Effector CD4-positive, alpha-beta T cell (primary cell): ENCODE measurements around the gene CSNK1E.

ENCODE experiments used
- DNase-seq: peaks from one replicate; pipeline ENCODE4 v3.0.0-alpha.2; 2020

CSNK1E gene

DNA sequence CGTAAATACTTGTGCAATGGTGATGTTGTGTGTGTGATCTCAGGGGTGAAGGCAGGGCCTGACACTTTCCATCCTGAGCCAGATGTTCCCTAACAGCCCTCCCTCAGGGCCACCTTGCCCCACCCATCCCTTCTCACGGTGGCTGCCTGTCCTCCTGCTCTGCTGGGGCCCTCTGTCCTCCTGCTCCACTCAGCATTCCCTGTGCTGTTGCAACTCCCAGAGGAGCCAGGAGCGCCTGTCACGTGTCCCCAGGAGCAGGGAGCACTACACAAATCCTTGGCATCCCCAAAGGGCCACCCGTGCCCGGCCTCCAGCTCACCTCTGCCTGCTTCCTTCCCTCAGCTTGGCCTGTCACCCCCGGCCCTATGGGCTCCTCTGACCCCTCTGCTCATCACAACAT, 10.2 kb upstream of the CSNK1E start:
- no peak for DNase-seq

DNA sequence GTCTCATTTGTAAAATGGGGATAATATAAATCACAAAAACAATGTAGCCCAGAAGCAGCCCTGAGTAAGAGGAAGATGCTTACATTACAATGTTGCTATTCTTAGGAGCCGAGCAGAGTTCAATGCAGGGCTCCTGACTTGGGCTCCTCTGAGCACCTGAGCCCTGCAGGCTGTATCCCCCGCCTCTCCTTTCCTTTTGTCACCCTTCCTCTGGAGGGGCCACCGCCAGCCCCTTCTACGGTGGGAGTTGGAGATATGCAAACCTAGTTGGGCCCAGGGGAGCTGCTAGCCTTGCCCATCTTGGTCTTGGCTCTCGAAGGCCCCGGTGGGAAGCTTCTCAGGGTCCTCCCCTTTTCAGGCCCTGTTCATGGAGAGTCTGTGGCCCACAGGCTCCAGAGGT, 8.4 kb upstream of the CSNK1E start:
- DNase-seq, result no peak

DNA sequence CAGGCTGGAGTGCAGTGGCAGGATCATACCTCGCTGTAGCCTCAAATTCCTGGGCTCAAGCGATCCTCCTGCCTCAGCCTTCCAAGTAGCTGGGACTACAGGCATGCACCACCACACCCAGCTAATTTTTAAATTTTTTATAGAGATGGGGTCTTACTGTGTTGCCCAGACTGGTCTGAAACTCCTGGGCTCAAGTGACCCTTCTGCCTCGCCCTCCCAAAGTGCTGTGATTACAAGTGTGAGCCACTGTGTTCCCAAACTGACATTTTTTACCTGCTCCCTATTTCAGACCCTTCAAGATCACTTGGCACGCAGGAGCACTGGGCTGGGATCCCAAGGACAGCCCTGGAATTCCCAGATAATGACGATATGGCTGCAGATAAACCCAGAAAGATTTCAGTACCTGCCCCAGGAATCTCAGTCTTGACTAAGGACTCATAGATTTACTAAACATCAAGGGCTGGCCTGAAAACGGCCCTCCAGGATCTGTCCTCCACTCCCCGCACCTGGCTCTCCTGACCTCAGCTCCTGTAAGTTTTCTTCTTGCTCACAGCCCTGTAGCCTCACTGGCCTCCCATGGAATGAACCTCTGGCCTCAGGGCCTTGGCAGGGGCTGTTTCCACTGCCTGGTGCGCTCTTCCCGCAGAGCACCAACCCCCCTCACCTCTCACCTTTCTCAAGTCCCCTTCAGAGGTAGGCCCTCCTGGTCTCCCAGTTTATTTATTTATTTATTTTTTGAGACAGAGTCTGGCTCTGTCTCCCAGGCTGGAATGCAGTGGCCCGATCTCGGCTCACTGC, 3.6 kb upstream of the CSNK1E start:
- DNase-seq, result no peak

DNA sequence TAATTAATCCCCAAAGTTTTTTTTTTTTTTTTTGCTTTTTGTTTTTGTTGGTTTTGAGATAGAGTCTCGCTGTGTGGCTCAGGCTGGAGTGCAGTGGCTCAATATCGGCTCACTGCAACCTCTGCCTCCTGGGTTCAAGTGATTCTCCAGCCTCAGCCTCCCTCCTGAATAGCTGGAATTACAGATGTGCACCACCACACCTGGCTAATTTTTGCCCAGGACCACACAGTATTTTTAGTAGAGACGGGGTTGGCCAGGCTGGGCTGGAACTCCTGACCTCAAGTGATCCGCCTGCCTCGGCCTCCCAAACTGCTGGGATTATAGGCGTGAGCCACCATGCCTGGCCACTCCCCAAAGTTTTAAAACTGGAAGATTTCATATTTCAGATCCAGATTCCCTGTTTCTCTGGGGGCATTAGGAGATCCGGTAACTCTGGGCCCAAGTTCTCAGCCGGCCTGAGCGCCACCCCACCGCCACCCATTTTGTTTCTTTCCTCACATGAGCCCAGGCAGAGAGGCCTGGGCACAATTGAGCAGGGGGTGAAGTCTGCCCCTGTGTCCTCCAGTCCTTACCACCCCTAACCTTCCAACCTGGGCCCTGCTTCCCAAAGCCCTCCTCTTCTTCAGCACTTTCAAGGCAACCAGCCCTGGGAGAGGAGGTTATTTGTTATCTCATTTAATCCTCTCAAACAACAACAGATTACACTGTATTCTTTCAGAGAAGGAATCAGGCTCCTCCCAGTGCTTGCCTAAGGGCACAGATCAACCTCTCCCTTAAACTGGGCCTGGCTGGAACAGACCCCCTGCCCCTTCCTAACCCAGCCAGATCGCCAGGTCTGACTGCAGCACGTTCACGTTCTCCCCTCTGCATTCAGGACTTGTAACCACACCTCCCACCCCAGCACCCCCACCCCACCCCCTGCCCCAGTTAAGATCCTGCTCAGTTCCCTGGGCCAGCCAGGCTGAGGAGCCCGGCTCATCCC, 1.9 kb upstream of the CSNK1E start:
- no peak for DNase-seq

DNA sequence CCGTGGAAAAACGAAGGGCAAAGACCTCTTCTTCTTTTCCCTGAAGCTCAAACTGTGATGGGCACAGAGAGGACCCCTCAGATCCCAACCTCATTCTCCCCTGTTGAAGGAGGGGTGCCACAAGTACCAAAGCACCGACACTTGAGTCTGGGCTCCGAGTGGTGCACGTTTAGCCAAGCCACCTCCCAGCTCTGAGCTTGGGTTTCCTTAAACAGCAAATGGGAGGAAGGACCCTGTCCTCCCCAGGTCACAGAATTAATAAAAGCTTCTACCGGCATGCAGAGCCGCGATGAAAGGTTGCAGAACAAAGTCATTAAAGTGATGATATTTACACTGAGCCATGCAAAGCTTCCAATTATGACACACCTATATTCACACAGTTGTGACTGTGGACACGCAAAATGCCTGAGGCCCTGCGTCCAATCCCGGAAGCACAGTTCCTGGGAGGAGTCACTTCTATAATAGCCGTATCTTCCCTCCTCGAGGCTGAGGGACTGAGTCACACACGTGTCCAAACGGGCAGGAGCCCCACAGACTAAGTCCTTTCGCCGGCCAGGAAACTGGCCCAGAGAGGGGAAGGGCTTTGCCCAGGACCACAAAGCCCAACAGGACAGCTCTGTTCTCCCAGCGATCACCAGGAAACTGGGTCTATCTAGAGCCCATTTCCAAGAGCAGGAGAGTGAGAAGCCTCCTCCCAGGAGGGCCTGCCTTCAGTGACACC, 922 bp upstream of the CSNK1E start:
- DNase-seq, result no peak

DNA sequence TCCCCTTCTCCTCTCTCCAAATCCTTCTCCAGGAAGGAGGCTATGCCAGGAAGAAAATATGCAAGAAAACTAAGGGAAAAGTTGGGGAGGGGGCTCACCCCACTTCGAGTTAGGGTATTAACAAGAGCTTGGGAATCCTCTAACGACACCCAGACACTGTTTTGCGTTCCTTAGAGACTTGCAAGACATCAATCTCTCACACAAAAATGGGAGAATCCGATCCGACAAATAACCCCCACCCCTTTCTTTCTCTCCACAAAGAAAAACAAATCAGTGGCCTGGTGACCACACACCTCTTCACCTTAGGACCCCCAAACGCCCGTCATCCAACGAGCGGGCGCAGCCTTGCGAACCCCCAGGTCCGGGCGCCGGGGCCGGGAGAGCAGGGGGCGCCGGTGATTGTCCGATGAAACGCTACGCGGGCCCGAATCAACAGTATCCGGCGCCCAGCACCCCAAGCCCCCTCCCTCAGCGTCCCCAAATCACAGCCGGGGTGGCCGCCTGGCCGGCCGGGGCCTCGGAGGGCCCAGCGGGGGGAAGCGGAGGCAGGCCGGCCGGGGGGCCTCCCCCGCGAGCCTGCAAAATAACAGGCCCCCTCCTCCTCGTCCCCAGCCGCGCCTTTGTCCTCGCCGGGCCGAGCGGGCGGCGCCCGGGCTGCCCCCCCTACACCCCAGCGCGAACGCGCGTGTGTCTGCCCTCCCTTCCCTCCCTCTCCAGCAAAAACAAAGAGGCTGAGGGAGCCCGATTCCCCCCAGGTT, 690 bp downstream of the CSNK1E start:
- DNase-seq, result peak; percentile 51

DNA sequence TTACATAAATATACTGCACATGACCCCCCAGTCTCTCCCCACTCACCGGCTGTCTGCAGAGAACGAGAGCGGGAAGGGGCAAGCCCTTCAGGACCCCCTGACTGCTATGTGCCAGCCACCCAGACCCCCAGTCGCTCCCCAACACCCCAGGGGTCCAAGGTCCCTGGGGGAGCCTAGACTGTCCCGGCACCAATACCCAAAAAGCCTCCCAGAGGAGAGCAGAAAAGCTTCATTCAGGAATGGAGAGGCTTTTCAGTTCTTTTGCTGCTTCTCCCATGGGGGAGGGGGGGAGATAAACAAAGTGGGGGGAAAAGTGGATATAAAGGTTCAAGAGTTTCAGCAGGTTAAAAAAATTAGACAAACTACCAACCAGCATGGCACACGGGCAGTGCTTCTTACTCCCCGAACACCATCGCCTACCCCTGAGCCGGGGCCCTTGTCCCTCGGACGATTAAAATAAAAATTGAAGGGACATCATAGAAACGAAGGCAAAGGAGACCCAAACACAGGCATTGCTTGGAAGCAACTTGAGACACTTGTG, 1.3 kb downstream of the CSNK1E start:
- DNase-seq, result no peak

DNA sequence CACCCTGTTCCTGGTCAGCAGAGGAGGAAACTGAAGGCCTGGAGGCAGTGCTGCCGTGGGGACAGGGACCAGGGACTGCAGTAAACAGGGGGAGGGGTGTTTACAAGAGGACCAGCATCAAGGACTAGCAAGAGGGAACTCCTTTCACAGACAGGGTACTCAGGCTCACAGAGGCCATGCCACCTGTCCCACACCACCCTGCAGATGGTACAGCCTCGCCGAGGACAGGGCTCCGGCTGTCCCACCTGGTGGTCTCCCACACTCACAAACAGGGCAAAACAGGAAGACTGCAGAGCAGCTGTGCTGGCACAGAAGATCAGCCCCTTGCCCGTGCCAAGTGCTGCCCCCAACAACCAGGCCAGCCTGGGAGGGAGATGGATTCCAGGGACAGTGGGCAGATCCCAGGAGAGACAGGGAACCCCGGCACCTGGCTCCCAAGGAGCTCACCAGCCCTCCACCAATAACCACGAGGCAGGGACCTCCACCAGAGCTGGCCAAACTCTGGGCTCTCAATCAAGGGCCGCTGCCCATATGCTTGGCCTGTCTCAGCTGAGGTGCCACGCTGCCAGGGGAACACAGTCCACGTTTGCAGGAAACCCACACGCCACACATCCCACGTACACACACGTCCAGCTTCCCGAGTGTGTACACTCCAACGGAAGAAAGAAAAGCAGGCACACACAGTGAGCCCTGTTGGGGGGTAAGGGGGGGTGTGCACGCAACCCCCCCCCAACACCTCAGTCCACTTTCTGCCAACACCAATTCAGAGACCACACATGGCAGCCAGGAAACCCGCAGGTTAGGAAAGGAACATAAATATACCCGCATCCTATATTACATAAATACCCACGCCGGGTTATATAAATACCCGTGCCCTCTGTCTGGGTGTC, 2.1 kb downstream of the CSNK1E start:
- no peak for DNase-seq

DNA sequence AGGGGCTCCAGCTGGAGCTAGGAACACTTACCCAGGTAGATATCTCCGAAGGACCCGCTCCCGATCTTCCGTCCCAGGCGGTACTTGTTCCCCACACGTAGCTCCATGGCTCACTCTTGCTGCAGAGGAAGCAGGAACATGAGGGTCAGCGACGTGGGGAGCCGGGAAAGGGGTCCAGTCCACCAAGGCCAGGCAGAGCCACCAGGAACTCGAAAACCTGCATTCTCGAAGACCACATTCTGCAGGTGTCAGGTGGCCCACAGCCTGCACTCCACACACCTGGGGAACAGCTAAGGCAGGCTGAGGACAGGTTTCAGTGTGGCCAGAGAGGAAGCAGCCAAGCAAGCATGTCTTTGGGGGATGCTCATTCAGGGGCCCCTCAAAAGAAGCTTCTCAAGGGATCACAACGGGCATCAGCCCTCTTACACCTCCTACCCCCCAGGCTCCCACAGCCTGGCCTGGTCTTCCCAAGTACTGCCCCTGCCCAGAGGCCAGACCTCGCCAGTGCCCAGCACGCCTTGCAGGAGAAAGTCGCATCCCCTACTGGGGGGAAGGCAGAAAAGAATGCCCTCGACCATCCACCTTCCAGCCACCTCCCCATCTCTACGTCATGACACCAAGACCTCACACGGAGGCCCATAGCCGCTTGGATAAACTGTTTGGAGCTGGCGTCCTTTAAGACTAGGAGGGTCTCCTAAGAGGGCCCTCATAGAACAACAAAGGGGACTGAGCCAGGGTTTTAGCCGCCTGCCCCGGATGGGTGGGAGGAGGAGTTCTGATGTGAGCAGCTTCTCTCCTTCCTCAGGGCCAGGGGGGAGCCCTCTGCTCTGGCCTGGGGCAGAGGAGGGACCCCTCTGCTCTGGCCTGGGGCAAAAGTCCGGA, 2.9 kb downstream of the CSNK1E start:
- DNase-seq, result no peak

DNA sequence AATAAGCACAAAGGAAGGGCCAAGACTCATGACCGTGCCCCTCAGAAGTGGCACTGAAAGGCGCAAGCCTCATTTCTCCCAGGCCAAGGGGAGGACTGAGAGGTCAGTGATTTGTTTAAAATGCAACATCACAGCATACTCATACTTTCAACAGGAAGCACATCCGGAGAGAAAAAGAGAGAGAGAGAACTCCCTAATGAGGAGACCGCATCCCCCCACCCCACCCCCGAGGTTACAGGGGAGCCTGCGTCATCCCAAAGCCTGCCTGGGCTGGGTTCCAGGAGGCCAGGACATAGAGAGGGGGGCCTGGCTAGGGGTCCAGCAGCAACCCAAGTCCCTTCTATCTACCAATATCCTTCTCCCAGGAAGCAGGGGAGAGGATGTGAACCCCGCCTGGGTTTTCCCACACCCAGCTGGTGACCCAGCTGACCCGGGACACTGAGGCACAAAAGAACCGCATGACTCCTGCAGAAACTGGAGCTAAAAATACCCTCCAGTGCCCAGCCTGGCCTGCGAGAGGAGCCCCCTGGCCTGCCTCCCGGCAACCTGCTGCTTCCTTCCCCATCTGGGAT, 3.8 kb downstream of the CSNK1E start:
- DNase-seq, result no peak

DNA sequence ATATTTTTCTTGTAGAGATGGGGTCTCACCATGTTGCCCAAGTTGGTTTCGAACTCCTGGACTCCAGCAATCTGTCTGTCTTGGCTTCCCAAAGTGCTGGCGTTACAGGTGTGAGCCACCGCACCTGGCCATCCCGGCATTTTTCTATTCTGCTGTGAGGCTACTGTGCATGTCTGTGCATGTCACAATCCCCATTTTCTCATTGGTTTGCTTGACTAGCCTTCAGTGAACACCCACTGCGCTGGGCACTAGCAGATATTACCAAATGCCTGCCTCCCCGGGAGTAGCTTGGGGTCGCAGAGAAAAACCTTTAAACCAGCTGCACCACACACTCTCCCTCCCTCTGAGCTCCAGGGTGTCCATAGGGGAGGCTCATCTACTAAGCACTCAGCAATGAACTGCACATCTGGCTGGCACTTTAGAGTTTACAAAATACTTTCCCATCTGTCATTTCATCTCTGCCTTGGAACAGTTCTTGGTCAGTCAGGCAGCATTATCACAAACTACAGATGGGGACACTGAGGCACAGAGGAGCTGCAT, 4.9 kb downstream of the CSNK1E start:
- no peak for DNase-seq

DNA sequence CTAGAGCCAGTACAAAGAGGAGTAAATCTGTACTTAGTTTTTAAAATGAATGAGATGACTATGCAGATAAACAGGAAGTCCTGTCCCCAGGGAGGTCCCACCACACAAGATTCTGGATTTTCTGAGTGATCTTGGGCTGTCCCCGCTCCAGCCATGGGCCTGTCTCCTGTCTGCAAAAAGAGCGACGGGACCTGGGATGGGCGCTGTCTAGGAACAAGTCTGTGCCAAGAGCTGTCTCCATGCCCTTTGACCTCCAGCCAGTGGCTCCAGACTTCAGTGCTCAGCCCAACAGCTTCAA, 6.0 kb downstream of the CSNK1E start:
- no peak for DNase-seq

DNA sequence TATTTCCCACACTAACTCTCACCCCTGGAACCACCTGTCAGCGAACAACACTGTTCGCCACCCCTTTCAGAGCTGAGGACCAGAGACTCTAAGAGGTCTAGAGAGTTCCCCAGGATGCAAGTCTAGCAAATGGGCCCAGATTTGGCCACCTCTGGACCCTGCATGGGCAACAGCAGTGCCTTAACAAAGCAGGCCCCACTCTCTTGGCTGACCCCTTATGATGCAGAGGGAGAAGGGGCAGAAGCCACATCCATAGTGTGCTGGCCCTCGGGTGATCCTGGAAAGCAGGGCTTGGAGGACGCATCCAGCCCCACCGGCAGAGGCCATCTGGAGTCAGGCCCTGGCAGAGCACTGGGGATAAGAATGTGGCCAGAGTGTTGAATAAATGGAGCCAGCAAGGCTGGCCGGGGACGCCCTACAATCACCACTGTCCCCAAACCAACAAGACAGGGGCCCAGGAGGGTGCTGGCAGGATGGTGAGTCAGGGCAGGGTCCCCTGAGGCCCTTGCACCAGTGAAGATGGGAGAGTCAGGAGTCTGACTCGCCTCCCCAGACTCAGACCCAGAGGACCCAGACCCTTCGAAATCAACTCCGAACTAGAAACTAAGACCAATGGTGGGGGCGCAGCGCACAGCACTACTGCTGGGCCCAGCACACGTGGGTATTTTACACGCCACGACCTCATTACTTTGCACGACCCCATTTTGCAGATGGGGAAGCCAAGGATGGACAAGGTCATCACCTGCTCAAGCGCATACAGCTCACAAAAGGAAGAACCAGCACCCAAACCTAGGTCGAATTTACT, 6.5 kb downstream of the CSNK1E start:
- no peak for DNase-seq

DNA sequence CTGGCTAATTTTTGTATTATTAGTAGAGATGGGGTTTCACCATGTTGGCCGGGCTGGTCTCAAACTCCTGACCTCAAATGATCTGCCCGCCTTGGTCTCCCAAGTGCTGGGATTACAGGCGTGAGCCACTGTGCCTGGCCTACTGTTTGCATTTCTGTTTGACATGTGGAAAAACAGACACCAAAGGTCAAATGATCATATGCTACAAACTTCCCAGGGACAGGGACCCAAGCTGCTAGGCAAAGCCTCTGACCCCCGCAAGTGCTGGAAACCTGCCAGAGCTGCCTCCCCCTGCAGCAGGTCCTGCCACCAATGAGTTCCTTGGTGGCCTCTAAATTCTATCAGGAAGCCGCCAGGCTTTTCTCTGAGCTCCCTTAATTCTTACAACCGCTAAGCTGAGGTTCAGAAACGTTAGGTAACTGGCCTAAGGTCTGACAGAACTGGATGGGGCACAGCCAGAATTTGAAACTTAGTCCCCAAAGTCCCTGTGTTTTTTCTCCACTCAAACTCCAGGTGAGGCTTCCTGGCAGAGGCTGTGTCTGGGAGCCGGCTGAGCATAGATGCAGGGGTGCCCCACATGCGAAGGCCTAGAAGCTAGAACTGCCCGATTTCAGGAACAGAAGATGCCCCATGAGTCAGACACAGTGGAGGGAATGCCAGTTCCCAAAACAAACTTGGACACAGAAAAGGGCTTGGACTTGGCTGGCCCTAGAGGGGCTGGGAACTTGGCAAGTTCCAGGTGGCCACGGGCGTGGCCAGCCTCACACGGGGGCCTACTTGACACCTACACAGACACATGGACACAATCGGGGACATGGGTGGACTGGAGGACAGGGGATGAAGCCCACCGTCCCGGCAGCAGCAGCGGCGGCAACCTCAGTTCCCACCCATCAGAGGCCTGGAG, 7.4 kb downstream of the CSNK1E start:
- DNase-seq, result no peak

DNA sequence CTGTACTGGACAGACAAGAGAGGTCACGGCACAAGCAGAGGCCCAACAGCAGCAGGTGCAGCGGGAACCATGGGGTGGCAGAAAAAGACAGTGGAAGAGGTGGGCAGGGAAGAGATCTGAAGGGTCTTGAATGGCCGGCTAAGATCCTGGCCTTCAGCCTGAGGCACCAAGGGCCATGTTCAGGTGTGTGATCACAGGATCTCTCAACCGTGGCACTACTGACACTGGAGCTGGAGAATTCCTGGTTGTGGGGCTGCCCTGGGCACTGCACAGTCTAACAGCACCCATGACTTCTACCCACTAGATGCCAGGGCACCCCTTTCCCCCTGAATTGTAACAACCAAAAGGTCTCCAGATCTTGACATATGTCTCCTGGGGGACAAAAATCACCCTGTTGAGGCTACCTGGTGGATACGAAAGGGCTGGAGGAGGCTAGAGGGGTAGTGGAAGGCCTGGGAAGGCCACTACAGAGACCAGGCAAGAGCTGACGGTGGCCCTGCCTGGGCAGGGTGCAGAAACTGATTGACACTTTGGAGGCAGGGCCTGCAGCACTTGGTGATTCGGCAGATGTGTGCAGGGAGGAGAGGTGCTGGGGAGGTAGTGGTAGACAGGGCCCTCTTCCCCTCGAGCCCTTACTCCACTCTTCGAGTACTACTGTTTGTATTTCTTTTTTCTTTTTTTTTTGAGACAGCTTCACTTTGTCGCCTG, 8.3 kb downstream of the CSNK1E start:
- no peak for DNase-seq

DNA sequence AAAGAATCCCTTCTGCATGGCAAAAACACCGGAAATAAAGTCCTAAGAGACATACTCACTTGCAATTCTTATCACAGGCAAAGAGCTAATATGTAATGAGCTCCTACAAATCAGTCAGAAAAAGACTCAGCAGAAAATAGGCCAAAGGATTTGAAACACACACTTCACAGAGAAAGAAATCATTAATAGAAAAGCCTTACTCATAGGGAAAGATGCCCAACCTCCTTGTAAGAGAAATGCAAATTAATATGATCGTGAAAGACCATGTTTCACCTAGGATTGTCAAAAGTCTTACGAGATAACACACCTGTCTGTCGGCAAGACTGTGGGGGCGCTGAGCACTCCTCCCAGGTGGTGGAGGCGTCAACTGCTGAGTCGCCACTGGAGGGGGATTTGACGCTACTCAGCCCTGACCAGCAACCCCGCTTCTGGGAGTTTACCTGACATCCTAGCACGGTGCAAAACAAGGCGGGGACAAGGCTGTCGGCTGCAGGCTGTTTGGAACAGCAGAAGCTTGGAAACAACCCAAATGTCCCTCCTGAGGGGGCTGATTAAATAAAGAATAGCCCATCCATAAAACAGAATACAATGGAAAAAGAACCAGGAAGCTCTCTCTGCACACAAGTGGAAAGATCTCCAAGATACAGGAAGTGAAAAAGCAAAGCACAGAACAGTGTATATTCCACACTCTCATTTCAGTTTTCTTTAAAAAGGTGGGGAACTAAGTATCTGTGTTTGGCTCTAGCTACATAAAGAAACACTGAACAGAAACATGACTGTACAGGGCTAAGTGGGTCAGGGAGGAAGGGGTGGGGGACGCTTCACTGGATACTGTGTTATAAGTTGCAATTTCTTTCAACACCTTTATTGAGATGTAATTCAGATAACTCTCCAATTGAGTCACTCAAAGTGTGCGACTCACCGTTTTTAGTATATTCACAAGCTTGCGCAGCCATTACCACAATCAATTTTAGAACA, 11.5 kb downstream of the CSNK1E start:
- peak; percentile 28 for DNase-seq
